Mucosa of rectum (tissue), 2 donors: ENCODE measurements around the gene NEB.
"Not testable (repeated sequence)": the region's sequence is repeated elsewhere in the genome, so short reads cannot be mapped to it uniquely, and the experiment has no call there.

Source experiments
- H3K27ac ChIP-seq, 2 donors: one replicate each; pipeline ENCODE4 v1.7.0; 2013; ENCODE audit warnings: inconsistent platforms in 2 of 2, low read depth in 2 of 2, low read length in 2 of 2
- H3K27me3 ChIP-seq, 2 donors: one replicate each; pipeline ENCODE4 v1.7.0; 2013; ENCODE audit warnings: low read length in 2 of 2; ENCODE audit not compliant: control insufficient read depth in 2 of 2, insufficient read depth in 2 of 2
- H3K36me3 ChIP-seq, 2 donors: one replicate each; pipeline ENCODE4 v1.7.0; 2013; ENCODE audit warnings: low read length in 2 of 2; ENCODE audit not compliant: control insufficient read depth in 2 of 2, insufficient read depth in 2 of 2
- H3K4me1 ChIP-seq, 2 donors: one replicate each; pipeline ENCODE4 v1.7.0; 2013; ENCODE audit warnings: low read length in 2 of 2, mild to moderate bottlenecking in 1 of 2; ENCODE audit not compliant: control insufficient read depth in 2 of 2, insufficient read depth in 2 of 2
- H3K4me3 ChIP-seq, 2 donors: one replicate each; pipeline ENCODE4 v1.7.0; 2013; ENCODE audit warnings: low read length in 2 of 2
- H3K9ac ChIP-seq, 2 donors: one replicate each; pipeline ENCODE4 v1.7.0; 2013; ENCODE audit warnings: low read length in 2 of 2, low read depth in 1 of 2, mild to moderate bottlenecking in 1 of 2
- H3K9me3 ChIP-seq, 2 donors: one replicate each; pipeline ENCODE4 v1.7.0; 2013; ENCODE audit warnings: low read length in 2 of 2; ENCODE audit not compliant: control insufficient read depth in 2 of 2
- donor health status: healthy.
- donor health status: Normal muscosa, but diverticular disease.

Gene NEB

GRCh38 chr2:151704480-151704961 lies 29.8 kb downstream of the NEB start:
- not testable (repeated sequence) for H3K27ac ChIP-seq, H3K9ac ChIP-seq, H3K4me3 ChIP-seq, H3K36me3 ChIP-seq, H3K9me3 ChIP-seq, H3K4me1 ChIP-seq, H3K27me3 ChIP-seq

DNA sequence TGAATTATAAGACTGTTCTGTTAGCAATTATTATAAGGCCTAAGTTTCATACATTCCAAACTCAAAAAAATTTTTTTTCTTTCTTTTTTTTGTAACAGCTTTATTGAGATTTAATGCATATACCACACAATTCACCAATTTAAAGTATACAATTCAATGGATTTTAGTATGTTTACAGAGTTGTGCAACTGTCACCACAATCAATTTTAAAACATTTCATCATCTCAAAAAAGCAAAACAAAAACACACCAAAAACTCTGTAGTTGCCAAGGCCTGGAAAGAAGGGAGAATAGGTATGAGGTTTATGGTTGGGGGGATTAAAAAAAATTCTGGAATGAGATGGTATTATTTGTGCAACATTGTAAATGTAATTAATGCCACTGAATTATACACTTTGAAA lies 36.1 kb downstream of the NEB start:
- H3K36me3 ChIP-seq, H3K4me3 ChIP-seq, H3K9ac ChIP-seq, H3K27me3 ChIP-seq, H3K27ac ChIP-seq, H3K9me3 ChIP-seq, H3K4me1 ChIP-seq: not testable (repeated sequence)

DNA sequence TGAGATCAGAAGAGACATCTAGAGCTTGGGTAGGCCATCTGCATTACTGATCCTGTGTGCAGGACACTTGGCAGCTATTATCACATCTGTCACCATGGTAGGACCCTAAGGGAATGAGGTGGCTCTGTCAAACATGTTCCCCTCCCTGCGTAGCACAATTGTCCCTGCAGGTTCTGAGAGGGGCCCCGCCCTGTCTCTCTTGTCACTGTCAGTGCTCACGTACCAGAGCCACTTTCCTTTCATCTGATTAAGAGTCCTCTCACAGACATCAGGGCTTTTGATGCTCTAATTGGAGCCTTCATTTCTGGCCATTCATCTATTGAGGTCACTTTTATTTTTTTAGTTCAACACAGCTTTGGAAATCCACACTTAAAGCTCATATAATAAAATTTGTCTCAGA lies 38.5 kb downstream of the NEB start:
- Histone ChIP-seq H3K9ac (no peak overlapping the region), H3K4me3 (no peak overlapping the region), H3K36me3 (no peaks in the 10 kb centered on the region), H3K27ac (no peak overlapping the region), H3K4me1 (no peaks in the 10 kb centered on the region), H3K27me3 (no peaks in the 10 kb centered on the region), H3K9me3 (no peaks in the 10 kb centered on the region)

GRCh38 chr2:151691631-151692030 lies 42.6 kb downstream of the NEB start:
- Histone ChIP-seq H3K36me3 (no peaks in the 10 kb centered on the region), H3K27me3 (no peaks in the 10 kb centered on the region), H3K9ac (no peak overlapping the region)

GRCh38 chr2:151688719-151689118 lies 45.6 kb downstream of the NEB start:
- no peaks in the 10 kb centered on the region for H3K27me3 ChIP-seq
- no peaks in the 10 kb centered on the region for H3K36me3 ChIP-seq
- no peak overlapping the region for H3K9ac ChIP-seq
- no peaks in the 10 kb centered on the region for H3K9me3 ChIP-seq
- H3K4me1 ChIP-seq = no peaks in the 10 kb centered on the region
- H3K27ac ChIP-seq = no peak overlapping the region
- no peak overlapping the region for H3K4me3 ChIP-seq

More at GRCh38 chr2:151691631-151692030, 42.6 kb downstream of the NEB start:
- no peak overlapping the region for H3K4me3 ChIP-seq
- H3K4me1 ChIP-seq = no peaks in the 10 kb centered on the region
- H3K9me3 ChIP-seq = no peaks in the 10 kb centered on the region
- H3K27ac ChIP-seq = no peak overlapping the region

DNA sequence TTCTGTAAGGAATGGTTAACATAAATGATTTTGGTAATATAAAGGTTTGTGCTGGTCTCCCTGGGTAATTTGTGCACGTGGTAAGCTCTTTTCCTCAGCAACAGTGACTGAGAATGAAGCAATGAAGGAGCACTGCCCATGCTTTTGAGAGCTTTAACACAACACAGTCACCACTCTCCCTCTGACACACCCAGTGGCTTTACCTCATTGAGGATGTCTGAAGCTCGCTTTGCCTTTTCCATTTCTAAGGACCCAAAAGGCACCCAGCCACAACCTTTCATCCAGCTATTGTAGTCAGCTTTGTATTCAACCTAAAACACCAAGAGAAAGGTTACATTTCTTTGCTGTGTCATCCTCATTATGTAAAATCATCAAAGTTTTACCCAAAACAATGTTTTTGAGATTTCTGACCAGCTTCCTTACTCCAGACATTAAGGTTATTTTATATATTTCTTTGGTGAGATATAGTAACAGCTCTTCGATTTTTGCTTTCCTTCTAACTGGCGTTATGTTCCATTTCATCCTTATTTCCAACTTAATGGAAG lies 51.7 kb downstream of the NEB start:
- H3K4me3 ChIP-seq = no peak overlapping the region
- H3K4me1 ChIP-seq = no peaks in the 10 kb centered on the region
- H3K36me3 ChIP-seq = no peaks in the 10 kb centered on the region
- H3K27ac ChIP-seq = no peak overlapping the region
- no peaks in the 10 kb centered on the region for H3K27me3 ChIP-seq
- H3K9me3 ChIP-seq = no peaks in the 10 kb centered on the region
- H3K9ac ChIP-seq = no peak overlapping the region

DNA sequence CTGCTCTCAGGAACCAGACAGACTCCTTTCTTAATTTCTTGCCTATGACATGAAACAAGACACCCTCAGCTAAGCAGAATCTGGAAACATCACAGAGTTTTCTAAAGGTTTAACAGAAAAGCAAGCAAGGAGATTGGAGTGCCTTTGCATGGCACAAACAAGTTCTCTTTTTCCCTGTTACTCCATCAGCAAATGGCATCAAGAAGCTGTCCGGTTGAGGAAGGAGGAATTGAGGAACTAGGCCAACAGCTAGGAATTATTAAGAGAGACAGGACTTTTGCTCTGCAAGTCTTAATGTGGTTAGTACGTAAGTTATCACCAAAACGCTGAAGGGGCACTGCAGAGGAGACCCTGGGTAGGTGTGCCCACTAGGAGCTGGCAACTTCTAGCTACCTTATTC lies 53.2 kb downstream of the NEB start:
- Histone ChIP-seq H3K27ac (no peak overlapping the region), H3K36me3 (no peaks in the 10 kb centered on the region), H3K27me3 (no peaks in the 10 kb centered on the region), H3K9me3 (no peaks in the 10 kb centered on the region), H3K9ac (no peak overlapping the region), H3K4me1 (no peaks in the 10 kb centered on the region), H3K4me3 (no peak overlapping the region)

GRCh38 chr2:151679994-151680393 lies 54.3 kb downstream of the NEB start:
- Histone ChIP-seq H3K4me3 (no peak overlapping the region), H3K4me1 (no peaks in the 10 kb centered on the region), H3K36me3 (no peaks in the 10 kb centered on the region), H3K27me3 (no peaks in the 10 kb centered on the region), H3K9me3 (no peaks in the 10 kb centered on the region), H3K27ac (no peak overlapping the region), H3K9ac (no peak overlapping the region)

GRCh38 chr2:151678849-151679248 lies 55.4 kb downstream of the NEB start:
- Histone ChIP-seq H3K9me3 (no peaks in the 10 kb centered on the region), H3K27me3 (no peaks in the 10 kb centered on the region), H3K36me3 (no peaks in the 10 kb centered on the region), H3K4me3 (no peak overlapping the region), H3K27ac (no peak overlapping the region), H3K4me1 (no peaks in the 10 kb centered on the region), H3K9ac (no peak overlapping the region)

- no peaks in the 10 kb centered on the region for H3K9me3 ChIP-seq
- no peaks in the 10 kb centered on the region for H3K36me3 ChIP-seq
- no peaks in the 10 kb centered on the region for H3K4me1 ChIP-seq
- H3K9ac ChIP-seq = no peak overlapping the region
- H3K4me3 ChIP-seq = no peak overlapping the region
- H3K27ac ChIP-seq = no peak overlapping the region
- no peaks in the 10 kb centered on the region for H3K27me3 ChIP-seq
Observed at GRCh38 chr2:151673016-151673415, 61.3 kb downstream of the NEB start.

DNA sequence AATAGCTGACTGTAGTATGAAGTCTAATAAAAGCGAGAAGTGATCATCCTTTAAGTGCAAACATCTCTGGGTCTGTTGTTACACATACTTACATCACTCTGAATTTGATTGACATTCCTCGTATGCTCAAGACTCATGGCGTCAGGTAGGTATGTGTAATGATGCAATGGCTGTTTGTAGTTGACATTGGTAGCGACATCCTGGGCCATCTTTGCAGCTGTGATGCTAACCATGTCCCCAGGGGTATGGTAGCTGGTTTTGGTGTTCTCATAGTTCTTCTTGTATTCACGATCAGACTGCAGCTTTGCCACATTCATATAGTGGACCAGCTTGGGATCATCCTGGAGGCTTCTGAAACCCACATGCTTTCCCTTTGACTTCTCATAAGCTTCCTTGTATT lies 62.0 kb downstream of the NEB start:
- Histone ChIP-seq H3K4me1 (no peaks in the 10 kb centered on the region), H3K9ac (no peak overlapping the region), H3K9me3 (no peaks in the 10 kb centered on the region), H3K4me3 (no peak overlapping the region), H3K27ac (no peak overlapping the region), H3K27me3 (no peaks in the 10 kb centered on the region), H3K36me3 (no peaks in the 10 kb centered on the region)
